IPS-11a (cell line): Measurements from ENCODE around the gene UBAP2L.

Experiments used
- H3K4me3 ChIP-seq: one replicate; pipeline ENCODE4 v1.5.1; 2013; ENCODE audit warnings: low read depth, low read length, control low read depth

The UBAP2L gene

GRCh38 chr1:154220071-154220969 lies at the start of gene UBAP2L:
UBAP2L (plus strand) TSS chr1:154220955; CDS start chr1:154225124, 4,169 bp downstream.
- peak within 1 kb of the TSS; percentile 95 for H3K4me3 ChIP-seq

GRCh38 chr1:154171223-154171583 lies 49.6 kb upstream of the UBAP2L start:
- H3K4me3 ChIP-seq = no peak overlapping the region

GRCh38 chr1:154171880-154172279 lies 48.9 kb upstream of the UBAP2L start:
- H3K4me3 ChIP-seq = no peak overlapping the region

GRCh38 chr1:154174654-154175053 lies 46.1 kb upstream of the UBAP2L start:
- H3K4me3 ChIP-seq = no peak overlapping the region

GRCh38 chr1:154176337-154176736 lies 44.4 kb upstream of the UBAP2L start:
- no peak overlapping the region for H3K4me3 ChIP-seq

- no peak overlapping the region for H3K4me3 ChIP-seq
These were observed 42.7 kb upstream of the UBAP2L start for GRCh38 chr1:154178013-154178412.

- H3K4me3 ChIP-seq = no peak overlapping the region
These were observed 41.6 kb upstream of the UBAP2L start for GRCh38 chr1:154178911-154179811.

GRCh38 chr1:154179946-154180687 lies 40.6 kb upstream of the UBAP2L start:
- no peak overlapping the region for H3K4me3 ChIP-seq

- peak overlapping the region; percentile 99 for H3K4me3 ChIP-seq
These were observed 38.8 kb upstream of the UBAP2L start for GRCh38 chr1:154181944-154182343.

- peak overlapping the region; percentile 99 for H3K4me3 ChIP-seq
These were observed 38.3 kb upstream of the UBAP2L start for GRCh38 chr1:154182344-154183045.

GRCh38 chr1:154183046-154183915 lies 37.5 kb upstream of the UBAP2L start:
- peak overlapping the region; percentile 99 for H3K4me3 ChIP-seq

- no peak overlapping the region for H3K4me3 ChIP-seq
These were observed 34.6 kb upstream of the UBAP2L start for GRCh38 chr1:154186177-154186576.

- no peak overlapping the region for H3K4me3 ChIP-seq
These were observed 33.8 kb upstream of the UBAP2L start for GRCh38 chr1:154186852-154187501.

GRCh38 chr1:154190550-154190949 lies 30.2 kb upstream of the UBAP2L start:
- H3K4me3 ChIP-seq = no peak overlapping the region

- H3K4me3 ChIP-seq = no peak within 1 kb of the TSS
These were observed 28.7 kb upstream of the UBAP2L start, which contains the start of gene TPM3 for GRCh38 chr1:154191990-154192461. TPM3 (minus strand) TSS chr1:154192100; CDS start chr1:154192018, 82 bp downstream.

GRCh38 chr1:154192476-154192875 lies 28.3 kb upstream of the UBAP2L start:
- H3K4me3 ChIP-seq = no peak overlapping the region

- no peak overlapping the region for H3K4me3 ChIP-seq
These were observed 26.9 kb upstream of the UBAP2L start for GRCh38 chr1:154193821-154194220.

GRCh38 chr1:154198756-154199562 lies 21.8 kb upstream of the UBAP2L start:
- no peak overlapping the region for H3K4me3 ChIP-seq
